ENCODE measurements around the gene TSPAN18.

TSPAN18 gene

GRCh38 chr11:44711113-44711786, 15.5 kb upstream of the TSPAN18 start:
- no peak for DNase-seq (ENCODE audit: low spot score)

- no peak for DNase-seq (ENCODE audit: low spot score)
Measured at GRCh38 chr11:44711787-44712608, 14.8 kb upstream of the TSPAN18 start.

- no peak for DNase-seq (ENCODE audit: low spot score)
Measured at GRCh38 chr11:44713022-44713421, 13.7 kb upstream of the TSPAN18 start.

- DNase-seq (ENCODE audit: low spot score) = no peak
Measured at GRCh38 chr11:44716256-44716655, 10.5 kb upstream of the TSPAN18 start.

- no peak for DNase-seq (ENCODE audit: low spot score)
Measured at GRCh38 chr11:44718057-44718456, 8.7 kb upstream of the TSPAN18 start.

- no peak for DNase-seq (ENCODE audit: low spot score)
Measured at GRCh38 chr11:44718612-44719390, 8.0 kb upstream of the TSPAN18 start.

GRCh38 chr11:44725016-44725685, 1.6 kb upstream of the TSPAN18 start:
- DNase-seq (ENCODE audit: low spot score) = no peak

GRCh38 chr11:44725757-44726282, 942 bp upstream of the TSPAN18 start:
- DNase-seq (ENCODE audit: low spot score) = no peak

GRCh38 chr11:44727114-44727372, 281 bp downstream of the TSPAN18 start:
- no peak for DNase-seq (ENCODE audit: low spot score)

GRCh38 chr11:44727373-44728287, 868 bp downstream of the TSPAN18 start:
- DNase-seq (ENCODE audit: low spot score) = peak; percentile 87

GRCh38 chr11:44728491-44728910, 1.7 kb downstream of the TSPAN18 start:
- no peak for DNase-seq (ENCODE audit: low spot score)

- no peak for DNase-seq (ENCODE audit: low spot score)
Measured at GRCh38 chr11:44729063-44729462, 2.3 kb downstream of the TSPAN18 start.

- no peak for DNase-seq (ENCODE audit: low spot score)
Measured at GRCh38 chr11:44729713-44730112, 3.0 kb downstream of the TSPAN18 start.

GRCh38 chr11:44730775-44731174, 4.0 kb downstream of the TSPAN18 start:
- DNase-seq (ENCODE audit: low spot score) = no peak

- DNase-seq (ENCODE audit: low spot score) = no peak
Measured at GRCh38 chr11:44731685-44732430, 5.1 kb downstream of the TSPAN18 start.

GRCh38 chr11:44732564-44732963, 5.8 kb downstream of the TSPAN18 start:
- DNase-seq (ENCODE audit: low spot score) = no peak

GRCh38 chr11:44733877-44734276, 7.1 kb downstream of the TSPAN18 start:
- no peak for DNase-seq (ENCODE audit: low spot score)

GRCh38 chr11:44734843-44735381, 8.2 kb downstream of the TSPAN18 start:
- DNase-seq (ENCODE audit: low spot score) = no peak

GRCh38 chr11:44736791-44737190, 10.0 kb downstream of the TSPAN18 start:
- no peak for DNase-seq (ENCODE audit: low spot score)
